ENCODE measurements around the gene ZZZ3.
"Not testable (repeated sequence)": the region's sequence is repeated elsewhere in the genome, so short reads cannot be mapped to it uniquely, and the experiment has no call there.

The ZZZ3 gene

GRCh38 chr1:77682460-77683159 lies at the start of gene ZZZ3:
TSS of gene ZZZ3 (minus strand) at chr1:77682658. CDS start at chr1:77633354, 49,304 bp downstream.
- TF ChIP-seq ZNF274 (IDR thresholded peaks at IDR 0.05; ENCODE audit: low read depth, low read length), result no peak
- H3K4me3 ChIP-seq (ENCODE audit: low read length), result peak within 1 kb of the TSS; percentile 89

- no peak for TF ChIP-seq ZNF274 (IDR thresholded peaks at IDR 0.05; ENCODE audit: low read depth, low read length)
- no peak overlapping the region for H3K4me3 ChIP-seq (ENCODE audit: low read length)
Observed at GRCh38 chr1:77732090-77732489, 49.6 kb upstream of the ZZZ3 start.

- no peak for TF ChIP-seq ZNF274 (IDR thresholded peaks at IDR 0.05; ENCODE audit: low read depth, low read length)
- no peak overlapping the region for H3K4me3 ChIP-seq (ENCODE audit: low read length)
Observed at GRCh38 chr1:77725706-77726105, 43.2 kb upstream of the ZZZ3 start.

GRCh38 chr1:77718181-77718580 lies 35.7 kb upstream of the ZZZ3 start:
- no peak overlapping the region for H3K4me3 ChIP-seq (ENCODE audit: low read length)
- TF ChIP-seq ZNF274 (IDR thresholded peaks at IDR 0.05; ENCODE audit: low read depth, low read length), result no peak

GRCh38 chr1:77716065-77716464 lies 33.6 kb upstream of the ZZZ3 start:
- no peak for TF ChIP-seq ZNF274 (IDR thresholded peaks at IDR 0.05; ENCODE audit: low read depth, low read length)

GRCh38 chr1:77709727-77710126 lies 27.3 kb upstream of the ZZZ3 start:
- TF ChIP-seq ZNF274 (IDR thresholded peaks at IDR 0.05; ENCODE audit: low read depth, low read length), result no peak

More at GRCh38 chr1:77716065-77716464, 33.6 kb upstream of the ZZZ3 start:
- no peak overlapping the region for H3K4me3 ChIP-seq (ENCODE audit: low read length)

GRCh38 chr1:77706321-77706720 lies 23.9 kb upstream of the ZZZ3 start:
- no peak overlapping the region for H3K4me3 ChIP-seq (ENCODE audit: low read length)
- TF ChIP-seq ZNF274 (IDR thresholded peaks at IDR 0.05; ENCODE audit: low read depth, low read length), result no peak

More at GRCh38 chr1:77709727-77710126, 27.3 kb upstream of the ZZZ3 start:
- no peak overlapping the region for H3K4me3 ChIP-seq (ENCODE audit: low read length)

GRCh38 chr1:77704736-77705135 lies 22.3 kb upstream of the ZZZ3 start:
- TF ChIP-seq ZNF274 (IDR thresholded peaks at IDR 0.05; ENCODE audit: low read depth, low read length), result no peak
- no peak overlapping the region for H3K4me3 ChIP-seq (ENCODE audit: low read length)

- not testable (repeated sequence) for H3K4me3 ChIP-seq (ENCODE audit: low read length)
Observed at GRCh38 chr1:77699673-77700072, 17.2 kb upstream of the ZZZ3 start.

GRCh38 chr1:77697441-77697840 lies 15.0 kb upstream of the ZZZ3 start:
- H3K4me3 ChIP-seq (ENCODE audit: low read length), result no peak overlapping the region
- no peak for TF ChIP-seq ZNF274 (IDR thresholded peaks at IDR 0.05; ENCODE audit: low read depth, low read length)

GRCh38 chr1:77688939-77689338 lies 6.5 kb upstream of the ZZZ3 start:
- no peak for TF ChIP-seq ZNF274 (IDR thresholded peaks at IDR 0.05; ENCODE audit: low read depth, low read length)
- H3K4me3 ChIP-seq (ENCODE audit: low read length), result no peak overlapping the region

- TF ChIP-seq ZNF274 (IDR thresholded peaks at IDR 0.05; ENCODE audit: low read depth, low read length), result no peak
- no peak overlapping the region for H3K4me3 ChIP-seq (ENCODE audit: low read length)
Observed at GRCh38 chr1:77687519-77687906, 5.1 kb upstream of the ZZZ3 start.

GRCh38 chr1:77686796-77687518 lies 4.5 kb upstream of the ZZZ3 start:
- H3K4me3 ChIP-seq (ENCODE audit: low read length), result no peak overlapping the region
- no peak for TF ChIP-seq ZNF274 (IDR thresholded peaks at IDR 0.05; ENCODE audit: low read depth, low read length)

- H3K4me3 ChIP-seq (ENCODE audit: low read length), result peak overlapping the region; percentile 89
- no peak for TF ChIP-seq ZNF274 (IDR thresholded peaks at IDR 0.05; ENCODE audit: low read depth, low read length)
Observed at GRCh38 chr1:77683160-77684148, 996 bp upstream of the ZZZ3 start.
